Right ventricle myocardium inferior (tissue), 1 donor: ENCODE measurements around the gene PAFAH1B2. TPM values are rescaled to one million over a fixed set of nuclear protein-coding genes. Genes with fewer than 3 reads are reported as not detected.
"Not testable (repeated sequence)": the region's sequence is repeated elsewhere in the genome, so short reads cannot be mapped to it uniquely, and the experiment has no call there.

Source experiments
- ATAC-seq: fragments of 200-7000 bp; cut with Tn5 transposase; one replicate; pipeline ENCODE4 v1.9.1; 2020; ENCODE audit warnings: mild to moderate bottlenecking, moderate library complexity
- DNase-seq: peaks from one replicate; pipeline ENCODE4 v3.0.0; 2021; ENCODE audit errors: missing footprints
- intact Hi-C: fragments of 100-400 bp; cut with DNase I; formaldehyde crosslinking; loops from one replicate; pipeline ENCODE4 v1.11.0; 2022
- total RNA-seq: library from RNA; stranded (reverse); fragmentation: NEBNext Ultra II Directional; extraction: Animal tissue kit (Norgen Biotek cat#: 25700); gene quantifications from one replicate; pipeline ENCODE4 v1.2.1, GENCODE V29; 2021
- donor health status: DM: no; HTN: yes; CAD: no; lungs with severe emphysema.

PAFAH1B2 gene
- total RNA-seq, 1 donor from 2014 or later = 52.3 TPM

DNA sequence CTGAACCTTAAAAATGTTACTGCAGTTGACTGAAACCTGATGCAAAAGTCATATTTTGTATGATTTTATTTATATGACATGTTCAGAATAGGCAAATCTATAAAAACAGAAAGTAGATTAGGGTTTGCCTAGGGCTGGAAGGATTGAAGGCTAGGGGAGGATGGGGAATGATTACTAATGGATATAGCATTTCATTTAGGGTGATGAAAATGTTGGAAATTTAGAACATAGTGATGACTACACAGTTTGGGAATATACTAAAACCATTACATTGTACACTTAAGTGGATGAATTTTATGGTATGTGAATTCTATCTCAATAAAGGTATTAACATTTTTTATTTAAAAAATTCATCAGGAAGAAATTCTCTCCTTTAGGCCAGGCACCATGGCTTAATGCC is 22.9 kb upstream of the PAFAH1B2 start:
- no peak for ATAC-seq
- intact Hi-C loops = no loop called here
- DNase-seq = no peak

DNA sequence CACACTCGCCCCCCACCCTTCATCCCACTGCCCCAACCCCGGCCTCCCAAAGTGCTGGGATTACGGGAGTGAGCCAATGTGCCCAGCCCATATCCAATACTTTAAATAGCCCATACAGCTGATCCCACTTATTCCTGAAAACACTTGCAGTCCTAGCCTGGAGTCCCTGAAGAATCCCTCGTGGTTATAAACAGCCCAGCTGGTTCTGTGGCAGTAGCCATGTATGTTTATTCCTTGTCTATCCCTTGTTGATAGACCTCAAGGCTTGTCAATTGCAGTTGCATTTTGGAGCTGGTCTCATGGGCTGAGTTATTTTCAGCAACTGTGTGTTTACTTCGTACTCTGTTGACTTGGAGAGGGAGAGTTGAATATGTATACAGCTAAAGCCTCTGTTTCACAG is 21.5 kb upstream of the PAFAH1B2 start:
- ATAC-seq (no peak), DNase-seq (no peak)
- intact Hi-C loops = no loop called here

DNA sequence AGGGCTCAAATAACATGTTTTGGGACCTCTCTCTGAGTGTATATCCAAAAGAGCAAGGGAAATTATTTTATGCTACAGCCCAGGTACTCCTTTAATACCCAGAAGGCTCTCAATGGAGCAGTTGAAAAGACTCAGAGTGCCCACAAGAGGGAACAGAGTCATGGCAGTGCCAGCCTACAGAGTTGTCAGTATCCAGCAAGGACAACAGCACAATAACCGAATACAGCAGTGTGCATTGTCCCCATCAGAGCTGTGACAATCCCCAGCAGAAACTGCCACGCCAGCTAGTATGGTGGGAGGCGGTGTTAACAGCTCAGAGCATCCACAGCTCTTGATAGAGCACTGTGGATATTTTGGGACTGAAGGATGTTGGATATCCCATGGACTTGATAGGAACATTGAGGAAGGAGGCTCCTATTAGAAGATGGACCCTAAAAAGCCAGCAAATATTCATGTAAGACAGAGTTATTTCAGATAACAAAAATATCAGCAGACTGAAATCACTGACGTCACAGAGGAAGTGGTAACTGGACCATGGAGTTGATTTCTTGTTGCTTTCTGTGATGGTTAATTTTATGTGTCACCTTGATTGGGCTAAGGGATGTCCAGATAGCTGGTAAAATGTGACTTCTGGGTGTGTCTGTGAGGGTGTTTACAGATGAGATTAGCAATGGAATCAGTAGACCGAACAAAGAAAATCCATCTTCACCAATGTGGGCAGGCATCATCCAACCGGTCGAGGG is 17.7 kb upstream of the PAFAH1B2 start:
- ATAC-seq (no peak), DNase-seq (no peak)
- intact Hi-C loops = no loop called here

DNA sequence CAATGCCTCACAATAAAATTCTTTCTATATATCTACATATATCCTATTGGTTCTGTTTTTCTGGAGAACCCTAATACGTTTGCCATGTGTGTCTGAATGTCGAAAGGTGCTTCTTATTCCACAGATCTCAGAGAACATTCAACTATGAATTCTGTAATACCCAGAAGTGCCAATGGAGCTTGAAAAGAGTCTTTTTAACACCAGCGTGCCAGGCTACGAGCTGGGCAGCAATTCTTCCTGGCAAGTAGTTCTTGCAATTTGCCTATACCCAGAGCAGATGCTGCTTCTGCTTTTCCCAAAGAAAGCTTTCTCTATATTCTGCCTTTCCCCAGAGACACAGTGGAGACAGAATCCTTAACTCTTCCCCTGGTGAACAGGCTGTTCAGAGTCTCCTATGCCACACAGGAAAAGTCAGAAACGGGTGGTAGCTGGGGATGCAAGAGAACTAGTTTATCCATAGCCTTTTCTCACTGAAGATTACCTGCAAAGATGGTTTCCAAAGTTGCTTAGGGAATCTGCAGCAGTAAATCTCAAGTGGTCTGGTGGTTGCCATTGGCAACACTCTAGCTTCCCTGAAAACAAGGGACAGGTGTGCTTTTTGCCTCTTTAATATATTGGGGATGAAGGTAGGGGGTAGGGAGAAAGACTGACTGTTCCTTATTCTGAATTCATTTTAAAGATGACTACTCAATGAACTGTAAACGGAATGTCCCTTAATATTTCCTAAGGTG is 16.8 kb upstream of the PAFAH1B2 start:
- intact Hi-C loops = no loop called here
- no peak for ATAC-seq
- no peak for DNase-seq

DNA sequence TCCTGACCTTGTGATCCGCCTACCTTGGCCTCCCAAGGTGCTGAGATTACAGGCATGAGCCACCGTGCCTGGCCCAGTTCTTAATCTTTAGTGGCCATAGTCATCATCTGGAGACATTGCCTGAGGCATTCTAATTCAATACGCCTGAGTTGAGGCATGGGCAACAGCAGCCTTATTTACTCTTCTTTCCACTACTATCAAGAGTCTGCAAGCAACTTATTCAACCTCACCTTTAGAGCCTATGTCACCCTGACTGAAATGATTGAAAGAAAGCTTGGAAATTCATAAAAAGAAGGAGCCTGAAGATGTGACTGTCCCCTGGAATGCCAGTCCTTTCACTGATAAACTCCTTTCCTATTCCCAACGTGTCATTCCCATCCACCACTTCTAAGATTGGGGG is 15.8 kb upstream of the PAFAH1B2 start:
- ATAC-seq (no peak), DNase-seq (no peak)
- intact Hi-C loops = no loop called here

DNA sequence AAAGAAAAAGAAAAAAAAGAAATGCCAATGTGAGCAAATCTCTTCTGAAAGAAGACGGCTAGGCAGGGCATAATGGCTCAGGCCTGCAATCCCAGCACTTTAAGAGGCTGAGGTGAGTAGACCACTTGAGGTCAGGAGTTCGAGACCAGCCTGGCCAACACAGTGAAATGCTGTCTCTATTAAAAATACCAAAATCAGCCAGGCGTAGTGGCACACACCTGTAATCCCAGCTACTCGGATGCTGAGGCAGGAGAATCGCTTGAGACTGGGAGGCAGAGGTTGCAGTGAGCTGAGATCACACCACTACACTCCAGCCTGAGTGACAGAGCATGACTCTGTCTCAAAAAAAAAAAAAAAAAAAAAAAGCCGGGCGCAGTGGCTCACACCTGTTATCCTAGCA is 13.7 kb upstream of the PAFAH1B2 start:
- not testable (repeated sequence) for DNase-seq
- intact Hi-C loops = loop anchor here (5.0 kb wide), 1 partner anchor 77 kb away; no protein-coding TSS in a partner anchor

DNA sequence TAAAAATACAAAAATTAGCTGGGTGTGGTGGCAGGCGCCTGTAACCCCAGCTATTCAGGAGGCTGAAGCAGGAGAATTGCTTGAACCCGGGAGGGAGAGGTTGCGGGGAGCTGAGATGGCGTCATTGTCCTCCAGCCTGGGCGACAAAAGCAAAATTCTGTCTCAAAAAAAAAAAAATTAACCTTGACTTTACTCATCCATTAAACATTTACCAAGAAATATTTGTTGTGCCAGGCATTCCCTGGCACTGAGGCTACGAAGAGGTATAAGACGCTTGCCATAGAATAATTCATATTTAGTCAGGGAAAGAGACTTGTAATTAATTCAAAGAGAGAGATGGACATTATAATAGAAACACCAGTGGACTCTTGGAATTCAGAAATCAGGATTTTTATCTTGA is 13.2 kb upstream of the PAFAH1B2 start:
- ATAC-seq (no peak), DNase-seq (no peak)
- intact Hi-C loops = loop anchor here (5.0 kb wide), 1 partner anchor 76 kb away; no protein-coding TSS in a partner anchor

More for the DNA sequence above, 13.7 kb upstream of the PAFAH1B2 start:
- ATAC-seq = not testable (repeated sequence)

DNA sequence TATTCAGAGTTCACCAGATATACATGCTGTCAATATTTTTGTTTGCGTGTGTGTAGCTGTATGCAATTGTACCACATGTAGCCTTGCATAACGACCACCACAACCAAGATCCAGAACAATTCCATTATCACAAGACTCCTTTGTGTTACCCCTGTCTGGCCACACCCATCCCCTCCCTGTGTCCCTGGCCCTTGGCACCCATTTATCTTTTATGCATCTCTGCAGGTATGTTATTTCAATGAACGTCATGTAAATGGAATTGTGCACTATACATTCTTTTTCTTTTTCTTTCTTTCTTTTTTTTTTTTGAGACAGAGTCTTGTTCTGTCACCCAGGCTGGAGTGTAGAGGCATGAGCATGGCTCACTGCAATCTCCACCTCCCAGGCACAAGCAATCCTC is 9.7 kb upstream of the PAFAH1B2 start:
- ATAC-seq (no peak), DNase-seq (no peak)
- intact Hi-C loops = loop anchor here (5.0 kb wide), 1 partner anchor 73 kb away; no protein-coding TSS in a partner anchor

DNA sequence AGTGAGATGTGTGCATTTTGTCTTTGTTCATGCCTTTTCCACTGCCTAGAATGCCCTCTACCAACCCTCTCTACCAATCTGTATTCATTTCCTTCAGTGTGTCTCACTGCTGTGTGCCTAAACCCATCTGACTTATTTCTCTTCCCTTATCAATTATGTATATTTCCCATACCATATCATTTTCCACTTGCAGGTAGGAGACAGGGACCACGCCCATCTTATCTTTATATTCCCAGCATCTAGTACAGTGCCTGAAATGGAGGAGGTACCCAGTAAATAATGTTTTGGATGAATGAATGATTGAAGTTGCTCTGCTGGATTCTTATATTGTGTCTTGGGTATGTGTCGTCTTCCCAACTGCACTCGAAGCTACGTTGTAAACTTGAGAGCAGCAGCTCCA is 9.1 kb upstream of the PAFAH1B2 start:
- ATAC-seq, DNase-seq: not testable (repeated sequence)
- intact Hi-C loops = loop anchor here (5.0 kb wide), 1 partner anchor 72 kb away; no protein-coding TSS in a partner anchor

DNA sequence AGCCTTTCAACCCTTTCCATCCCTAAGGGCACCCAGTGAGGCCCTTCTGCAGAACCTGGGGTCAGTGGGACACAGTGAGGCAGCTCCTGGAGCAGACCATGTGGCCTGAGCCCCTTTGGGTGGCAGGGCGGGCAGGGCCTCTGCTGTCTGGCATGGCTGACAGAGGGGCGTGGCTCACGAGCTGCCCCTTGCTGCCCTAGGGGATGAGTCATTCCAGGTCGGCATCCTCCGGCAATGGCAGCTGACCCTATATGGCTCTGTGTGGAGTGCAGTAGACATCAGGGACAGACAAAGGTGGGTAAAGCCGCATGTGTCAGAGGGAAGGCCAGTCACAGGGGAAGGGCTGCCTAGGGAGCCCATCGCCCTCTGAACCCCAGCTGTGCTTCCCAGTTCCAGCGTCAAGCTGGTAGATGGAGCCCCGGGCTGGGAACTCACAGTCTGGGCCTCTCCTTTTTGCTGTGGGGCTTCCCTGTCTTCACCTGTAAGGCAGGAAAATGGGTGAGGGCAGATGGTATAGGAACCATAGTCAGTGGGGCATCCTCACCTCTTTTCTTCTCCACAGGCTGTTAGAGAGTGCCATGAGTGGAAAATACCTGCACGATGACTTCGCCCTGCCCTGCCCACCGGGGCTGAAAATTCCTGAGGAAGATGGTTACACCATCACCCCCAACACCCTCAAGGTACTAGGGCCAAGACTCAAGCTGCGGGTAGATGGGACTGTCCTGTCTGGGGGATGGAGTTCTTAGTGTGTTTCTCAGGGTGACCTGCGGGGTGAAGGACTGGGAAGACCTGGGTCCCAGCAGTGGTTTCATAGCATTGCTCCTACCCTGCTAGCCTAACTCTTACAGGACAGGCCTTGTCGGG is 6.6 kb upstream of the PAFAH1B2 start:
- intact Hi-C loops = not testable (repeated sequence)
- peak; percentile 23 for ATAC-seq

DNA sequence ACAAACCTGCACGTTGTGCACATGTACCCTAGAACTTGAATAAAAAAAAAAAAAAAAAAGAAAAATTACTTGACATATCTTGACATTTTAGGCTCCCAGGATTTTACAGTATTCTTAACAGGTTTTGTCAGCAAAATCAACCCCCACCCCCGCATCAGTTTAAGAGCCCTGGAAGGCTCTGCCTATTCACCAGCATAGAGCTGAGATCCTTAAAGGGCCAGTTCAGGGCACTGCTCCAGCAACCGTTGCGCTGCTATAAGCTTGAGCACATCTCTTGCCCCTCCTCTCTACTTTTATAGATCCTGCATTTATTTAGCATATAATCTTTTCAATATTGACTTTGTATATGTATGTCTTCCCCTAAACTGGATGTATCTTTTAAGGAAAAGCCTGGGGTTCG is 697 bp upstream of the PAFAH1B2 start:
- ATAC-seq (peak; percentile 27), DNase-seq (no peak)
- intact Hi-C loops = loop anchor here (5.0 kb wide), 1 partner anchor 34 kb away; the partner anchor contains the start of gene SIDT2

More for the DNA sequence above, 6.6 kb upstream of the PAFAH1B2 start:
- DNase-seq = not testable (repeated sequence)

DNA sequence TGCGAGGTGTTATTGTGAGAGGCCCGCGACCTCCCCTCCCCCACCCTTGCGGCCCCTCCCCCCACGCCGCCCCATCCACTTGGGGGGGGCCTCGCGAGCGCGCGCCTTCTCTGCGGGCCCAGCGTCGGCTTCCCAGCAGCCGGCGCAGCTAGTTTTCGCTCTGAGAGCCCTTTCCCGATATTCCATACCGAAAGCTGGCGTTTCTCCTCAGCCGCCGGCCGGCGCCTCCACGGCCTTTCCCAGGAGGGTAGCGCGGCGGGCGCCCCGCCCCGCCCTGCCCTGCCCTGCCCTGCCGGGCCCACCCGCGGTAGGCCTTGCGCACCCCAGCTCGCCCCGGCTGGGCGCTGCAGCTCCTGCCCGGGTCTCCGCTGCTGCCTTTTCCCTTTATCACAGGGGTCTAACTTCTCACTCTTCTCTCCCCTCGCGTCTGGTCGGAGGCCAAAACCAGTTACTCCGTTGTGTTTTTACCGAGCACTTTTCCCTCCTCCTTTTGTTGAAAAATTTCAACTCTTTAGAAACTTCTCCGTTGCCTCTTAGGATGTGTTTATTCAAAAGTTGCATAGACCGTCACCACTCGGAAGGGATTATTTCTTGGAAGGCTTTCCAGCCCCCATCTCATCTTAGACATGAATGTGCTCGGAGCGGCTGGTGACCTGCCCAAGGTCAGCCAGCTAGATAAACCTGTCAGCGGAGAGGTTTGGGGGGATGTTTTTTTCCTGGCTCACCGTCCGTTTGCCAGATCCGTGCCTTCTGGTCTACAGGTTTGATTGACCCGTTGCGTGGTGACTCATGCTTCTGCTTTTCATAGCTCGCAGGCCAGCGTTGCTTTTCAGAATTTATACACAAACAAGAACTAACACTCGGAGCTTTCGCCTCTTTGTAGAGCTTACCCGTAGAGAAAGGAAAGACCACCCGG is 648 bp downstream of the PAFAH1B2 start:
- intact Hi-C loops = loop anchor here (1.0 to 5.0 kb wide), 2 partner anchors 33 to 77 kb away; partner anchors contain the start of gene SIDT2
- DNase-seq (peak; percentile 83), ATAC-seq (peak; percentile 78)

DNA sequence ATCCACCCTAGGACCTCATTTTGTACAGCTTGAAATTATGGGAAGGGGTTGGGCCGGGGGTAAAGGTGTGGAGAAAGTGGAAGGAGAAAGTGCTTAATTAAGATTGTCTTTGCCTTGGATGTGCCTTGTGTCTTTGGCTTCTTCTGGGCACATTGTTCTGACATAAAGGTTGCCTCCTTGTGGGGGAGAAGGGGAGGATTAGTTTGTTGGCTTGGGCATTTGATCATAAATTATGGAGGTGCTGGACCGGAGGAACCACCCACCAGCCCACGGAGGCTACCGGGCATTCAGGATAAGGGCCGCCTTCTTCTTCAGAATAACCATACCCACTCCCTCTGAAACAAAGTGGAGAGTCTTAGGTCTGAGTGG is 1.3 kb downstream of the PAFAH1B2 start:
- intact Hi-C loops = no loop called here
- ATAC-seq (no peak), DNase-seq (no peak)

DNA sequence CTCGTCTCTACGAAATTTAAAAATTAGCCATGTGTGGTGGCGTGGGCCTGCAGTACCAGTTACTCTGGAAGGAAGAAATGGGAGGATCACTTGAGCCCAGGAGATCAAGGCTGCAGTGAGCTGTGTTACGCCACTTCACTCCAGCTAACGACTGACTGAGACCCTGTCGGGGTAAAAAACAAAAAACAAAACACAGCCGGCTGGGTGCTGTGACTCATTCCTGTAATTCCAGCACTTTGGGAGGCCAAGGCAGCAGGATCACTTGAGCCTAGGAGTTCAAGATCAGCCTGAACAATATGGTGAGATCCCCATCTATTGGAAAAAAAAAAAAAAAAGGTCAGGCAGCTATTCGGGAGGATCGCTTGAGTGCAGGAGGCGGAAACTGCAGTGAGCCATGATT is 2.4 kb downstream of the PAFAH1B2 start:
- intact Hi-C loops = no loop called here
- DNase-seq (no peak), ATAC-seq (no peak)

DNA sequence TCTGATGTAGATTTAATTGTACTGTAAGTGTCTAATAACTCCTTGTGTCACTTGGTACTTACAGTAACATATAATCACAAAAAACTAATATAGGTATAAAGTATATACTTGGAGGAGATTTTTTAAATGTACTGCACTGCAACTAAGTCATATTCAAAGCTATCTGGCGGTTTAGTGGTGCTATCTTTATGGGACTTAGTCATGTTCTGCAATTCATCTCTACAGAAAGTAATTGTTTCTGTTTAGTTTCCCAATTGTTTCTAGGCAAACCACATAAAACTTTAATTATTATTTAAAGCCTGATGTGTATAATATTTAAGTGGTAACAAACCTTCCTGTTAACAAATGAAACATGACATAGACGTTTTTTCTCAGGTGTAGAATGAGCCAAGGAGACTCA is 8.0 kb downstream of the PAFAH1B2 start:
- ATAC-seq (no peak), DNase-seq (no peak)
- intact Hi-C loops = no loop called here

DNA sequence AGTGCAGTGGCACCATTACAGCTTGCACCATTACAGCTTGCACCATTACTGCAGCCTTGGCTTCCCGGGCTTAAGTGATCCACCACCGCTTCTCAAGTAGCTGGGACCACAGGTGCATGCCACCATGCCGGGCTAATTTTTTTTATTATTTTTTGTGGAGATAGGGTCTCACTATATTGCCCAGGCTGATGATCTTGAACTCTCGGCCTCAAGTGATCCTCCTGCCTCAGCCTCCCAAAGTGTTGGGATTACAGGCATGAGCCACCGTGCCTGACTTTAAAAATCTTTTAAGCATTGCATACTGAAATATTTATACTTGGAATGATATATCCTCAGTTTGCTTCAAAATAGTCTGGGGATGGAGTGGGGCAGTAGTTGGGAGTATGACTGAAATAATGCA is 10.4 kb downstream of the PAFAH1B2 start:
- intact Hi-C loops = no loop called here
- no peak for DNase-seq
- ATAC-seq = no peak

DNA sequence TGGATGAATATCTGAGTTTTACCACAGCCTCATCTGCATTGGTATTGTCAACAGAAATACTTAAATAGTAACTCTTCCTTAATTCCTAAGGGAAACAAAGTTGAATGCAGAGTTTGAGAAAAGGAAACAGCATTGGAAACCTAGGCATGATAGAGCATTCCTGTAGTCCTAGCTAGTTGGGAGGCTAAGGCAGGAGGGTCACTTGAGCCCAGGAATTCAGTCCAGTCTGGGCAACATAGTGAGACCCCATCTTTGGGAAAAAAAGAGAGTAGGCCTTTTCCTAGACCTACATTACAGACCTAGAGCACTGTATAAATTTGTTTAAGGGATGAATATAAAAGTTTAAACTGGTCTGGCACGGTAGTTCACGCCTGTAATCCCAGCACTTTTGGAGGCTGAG is 13.4 kb downstream of the PAFAH1B2 start:
- ATAC-seq (no peak), DNase-seq (no peak)
- intact Hi-C loops = no loop called here

DNA sequence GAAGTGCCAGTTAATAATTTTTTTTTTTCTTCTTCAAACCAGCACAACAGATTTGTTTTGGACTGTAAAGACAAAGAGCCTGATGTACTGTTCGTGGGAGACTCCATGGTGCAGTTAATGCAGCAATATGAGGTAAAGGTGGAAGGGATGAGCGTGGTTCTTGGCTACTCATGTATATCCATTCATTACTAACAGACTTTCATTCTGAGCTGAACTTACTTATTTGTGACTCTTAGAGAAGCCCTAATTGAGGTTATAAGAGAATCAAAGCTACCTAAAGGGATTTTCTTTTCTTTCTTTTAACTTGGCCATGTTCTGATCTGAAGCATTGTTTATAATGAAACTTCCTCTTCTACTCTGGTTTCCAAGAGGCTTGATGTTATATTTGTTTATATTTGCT is 15.8 kb downstream of the PAFAH1B2 start:
- DNase-seq = no peak
- ATAC-seq = no peak
- intact Hi-C loops = no loop called here
